IMR-90 (cell line): ENCODE measurements around the gene NKPD1. TPM values are rescaled to one million over a fixed set of nuclear protein-coding genes. Genes with fewer than 3 reads are reported as not detected.

Experiments used
- ATAC-seq: fragments of 200-7000 bp; cut with Tn5 transposase; 2 replicates; pipeline ENCODE4 v1.9.1; 2020; ENCODE audit warnings: low read depth, mild to moderate bottlenecking, moderate library complexity
- BruUV-seq: library from RNA; stranded (reverse); fragments of 400-500 nt; replicated peaks from 2 replicates; lab custom pipeline; 2021; lab: Mats Ljungman, UMichigan
- CTCF ChIA-PET: fragments of 300-600 bp; formaldehyde crosslinking; extraction: SDS; loops from one replicate; lab custom pipeline; 2021; ENCODE audit warnings: antibody characterized with exemption; lab: Yijun Ruan, JAX
- POLR2A ChIA-PET: fragments of 300-600 bp; sonication (Branson Sonifier 250); formaldehyde crosslinking; loops from one replicate; lab custom pipeline; 2022; ENCODE audit warnings: antibody characterized with exemption; ENCODE audit not compliant: unreplicated experiment; lab: Charles Lee
- DNase-seq: peaks from one replicate; pipeline ENCODE4 v3.0.0; 2013
- H2AFZ ChIP-seq: replicated peaks from 2 replicates; pipeline ENCODE3; 2013; ENCODE audit warnings: low read length, mild to moderate bottlenecking; ENCODE audit not compliant: poor library complexity
- H2AK5ac ChIP-seq: 2 replicates; pipeline ENCODE4 v1.6.1; 2013; ENCODE audit warnings: low read depth, low read length, inconsistent platforms
- H2AK9ac ChIP-seq: replicated peaks from 2 replicates; pipeline ENCODE3; 2013; ENCODE audit warnings: mild to moderate bottlenecking, low read depth, low read length, moderate library complexity; ENCODE audit not compliant: poor library complexity
- H2BK120ac ChIP-seq: 2 replicates; pipeline ENCODE4 v1.6.1; 2013; ENCODE audit warnings: low read depth, low read length, inconsistent platforms
- H2BK15ac ChIP-seq: 3 replicates; pipeline ENCODE4 v1.6.1; 2013; ENCODE audit warnings: low read depth, low read length, inconsistent platforms
- H2BK20ac ChIP-seq: 2 replicates; pipeline ENCODE4 v1.6.1; 2013; ENCODE audit warnings: low read depth, mild to moderate bottlenecking, inconsistent platforms, low read length, moderate library complexity
- H2BK5ac ChIP-seq: 2 replicates; pipeline ENCODE4 v1.6.1; 2013; ENCODE audit warnings: mild to moderate bottlenecking, low read depth, low read length, inconsistent platforms; ENCODE audit not compliant: poor library complexity, severe bottlenecking
- H3K14ac ChIP-seq: replicated peaks from 2 replicates; pipeline ENCODE4 v1.6.1; 2013; ENCODE audit warnings: low read depth, low read length, inconsistent platforms
- H3K18ac ChIP-seq: 2 replicates; pipeline ENCODE4 v1.6.1; 2013; ENCODE audit warnings: low read depth, low read length, control low read depth
- H3K23ac ChIP-seq: 2 replicates; pipeline ENCODE4 v1.6.1; 2013; ENCODE audit warnings: low read depth, low read length, inconsistent platforms
- H3K27ac ChIP-seq: 2 replicates; pipeline ENCODE4 v1.5.1; 2013; ENCODE audit warnings: mild to moderate bottlenecking, control low read depth, low read length; ENCODE audit not compliant: insufficient read depth
- H3K27me3 ChIP-seq: 2 replicates; pipeline ENCODE4 v1.6.1; 2013; ENCODE audit warnings: low read length; ENCODE audit not compliant: control insufficient read depth, insufficient read depth
- H3K36me3 ChIP-seq: 2 replicates; pipeline ENCODE4 v1.6.1; 2013; ENCODE audit warnings: low read length, mixed read lengths; ENCODE audit not compliant: control insufficient read depth, insufficient read depth
- H3K4ac ChIP-seq: 2 replicates; pipeline ENCODE4 v1.6.1; 2013; ENCODE audit warnings: low read depth, low read length, inconsistent platforms
- H3K4me1 ChIP-seq: 2 replicates; pipeline ENCODE4 v1.6.1; 2013; ENCODE audit warnings: low read length, mixed read lengths; ENCODE audit not compliant: control insufficient read depth, insufficient read depth
- H3K4me2 ChIP-seq: 2 replicates; pipeline ENCODE4 v1.6.1; 2013; ENCODE audit warnings: low read depth, mild to moderate bottlenecking, control low read depth, low read length, moderate library complexity
- H3K4me3 ChIP-seq: 2 replicates; pipeline ENCODE4 v1.5.1; 2013; ENCODE audit warnings: low read depth, mild to moderate bottlenecking, control low read depth, low read length, moderate library complexity; ENCODE audit not compliant: insufficient read depth
- H3K56ac ChIP-seq: 2 replicates; pipeline ENCODE4 v1.6.1; 2013; ENCODE audit warnings: low read length, inconsistent platforms; ENCODE audit not compliant: insufficient read depth; ENCODE audit errors: extremely low read depth
- H3K79me1 ChIP-seq, 2 experiments: 2 replicates each; pipeline ENCODE4 v1.6.1; 2013; ENCODE audit warnings: low read length in 2 of 2, inconsistent platforms in 1 of 2, low read depth in 1 of 2
- H3K9ac ChIP-seq: 2 replicates; pipeline ENCODE4 v1.6.1; 2013; ENCODE audit warnings: low read depth, low read length, control low read depth
- H3K9me1 ChIP-seq: 2 replicates; pipeline ENCODE4 v1.6.1; 2013; ENCODE audit warnings: low read length, inconsistent platforms; ENCODE audit not compliant: insufficient read depth
- H3K9me3 ChIP-seq: 2 replicates; pipeline ENCODE4 v1.6.1; 2013; ENCODE audit warnings: low read length; ENCODE audit not compliant: control insufficient read depth, insufficient read depth
- H4K20me1 ChIP-seq: 2 replicates; pipeline ENCODE4 v1.6.1; 2013; ENCODE audit warnings: low read length, inconsistent platforms; ENCODE audit not compliant: insufficient read depth
- H4K5ac ChIP-seq: 2 replicates; pipeline ENCODE4 v1.6.1; 2013; ENCODE audit warnings: mild to moderate bottlenecking, low read depth, low read length, control low read depth
- H4K8ac ChIP-seq, 2 experiments: 2 replicates each; pipeline ENCODE4 v1.6.1; 2013; ENCODE audit warnings: low read depth in 2 of 2, low read length in 2 of 2, control low read depth in 1 of 2, inconsistent platforms in 1 of 2
- H4K91ac ChIP-seq: 2 replicates; pipeline ENCODE4 v1.6.1; 2013; ENCODE audit warnings: low read depth, low read length, inconsistent platforms; ENCODE audit not compliant: insufficient read depth
- CHD1 ChIP-seq: IDR thresholded peaks from 2 replicates; pipeline ENCODE4 v1.6.1; 2012; ENCODE audit warnings: low read depth, low read length, improper control_type of control experiment
- FOS ChIP-seq: fragments of 150-350 bp; IDR thresholded peaks from 2 replicates; pipeline ENCODE4 v1.6.1; 2016; ENCODE audit warnings: low read depth, low read length
- MAZ ChIP-seq: IDR thresholded peaks from 2 replicates; pipeline ENCODE4 v1.6.1; 2012; ENCODE audit warnings: low read depth, mild to moderate bottlenecking, low read length, improper control_type of control experiment, moderate library complexity, borderline replicate concordance
- POLR2A ChIP-seq: IDR thresholded peaks from 2 replicates; pipeline ENCODE4 v1.6.1; 2012; ENCODE audit warnings: mild to moderate bottlenecking, low read depth, low read length
- RAD21 ChIP-seq: IDR thresholded peaks from 2 replicates; pipeline ENCODE4 v1.6.1; 2012; ENCODE audit warnings: low read length, improper control_type of control experiment
- SMC3 ChIP-seq: fragments of 150-350 bp; IDR thresholded peaks from 2 replicates; pipeline ENCODE4 v1.6.1; 2016; ENCODE audit warnings: low read depth, mild to moderate bottlenecking, antibody characterized with exemption, low read length, moderate library complexity
- WGBS, 2 experiments: methylation state at CpG; one replicate each; pipeline versions ENCODE4 v1.1.5 to v1.1.7; 2013; ENCODE audit warnings: missing lambda C conversion rate in 2 of 2; ENCODE audit not compliant: insufficient read length in 1 of 2; ENCODE audit errors: extremely low coverage in 2 of 2; 5-methylcytosine and 5-hydroxymethylcytosine counted together
- dilution Hi-C: fragments of 300-500 bp; cut with HindIII; formaldehyde crosslinking; loops from one replicate; pipeline ENCODE4 v1.14.3; 2018; ENCODE audit warnings: low sequenced_read_pairs; ENCODE audit not compliant: unreplicated experiment
- in situ Hi-C: fragments of 300-500 bp; cut with MboI; formaldehyde crosslinking; loops from 3 replicates; pipeline ENCODE4 v1.14.3; 2019; ENCODE audit warnings: low sequenced_read_pairs, inconsistent platforms, mixed read lengths
- intact Hi-C: fragments of 100-400 bp; cut with micrococcal nuclease; formaldehyde crosslinking; loops from 2 replicates; pipeline ENCODE4 v1.10.0; 2022
- polyA plus RNA-seq, 3 experiments: library from polyadenylated mRNA; depleted of rRNA; stranded (reverse); fragments of >200 nt; gene quantifications; 2 replicates each; pipeline ENCODE4 v1.2.3, GENCODE V29; 2012; ENCODE audit warnings: low replicate concordance in 1 of 3
- total RNA-seq: library from RNA; depleted of rRNA; stranded (reverse); fragments of >200 nt; gene quantifications from 2 replicates; pipeline ENCODE4 v1.2.3, GENCODE V29; 2012
- TF ChIP-seq, protein P1 (sequence below): conservative IDR thresholded peaks from 2 replicates; pipeline ENCODE4 v1.5.1; 2012; ENCODE audit warnings: mild to moderate bottlenecking, low read depth, low read length, improper control_type of control experiment

NKPD1 gene
- total and polyA plus RNA-seq, 2 of the 4 experiments (the other 2 are of a cell fraction) = under 0.01 to 0.09 TPM

DNA sequence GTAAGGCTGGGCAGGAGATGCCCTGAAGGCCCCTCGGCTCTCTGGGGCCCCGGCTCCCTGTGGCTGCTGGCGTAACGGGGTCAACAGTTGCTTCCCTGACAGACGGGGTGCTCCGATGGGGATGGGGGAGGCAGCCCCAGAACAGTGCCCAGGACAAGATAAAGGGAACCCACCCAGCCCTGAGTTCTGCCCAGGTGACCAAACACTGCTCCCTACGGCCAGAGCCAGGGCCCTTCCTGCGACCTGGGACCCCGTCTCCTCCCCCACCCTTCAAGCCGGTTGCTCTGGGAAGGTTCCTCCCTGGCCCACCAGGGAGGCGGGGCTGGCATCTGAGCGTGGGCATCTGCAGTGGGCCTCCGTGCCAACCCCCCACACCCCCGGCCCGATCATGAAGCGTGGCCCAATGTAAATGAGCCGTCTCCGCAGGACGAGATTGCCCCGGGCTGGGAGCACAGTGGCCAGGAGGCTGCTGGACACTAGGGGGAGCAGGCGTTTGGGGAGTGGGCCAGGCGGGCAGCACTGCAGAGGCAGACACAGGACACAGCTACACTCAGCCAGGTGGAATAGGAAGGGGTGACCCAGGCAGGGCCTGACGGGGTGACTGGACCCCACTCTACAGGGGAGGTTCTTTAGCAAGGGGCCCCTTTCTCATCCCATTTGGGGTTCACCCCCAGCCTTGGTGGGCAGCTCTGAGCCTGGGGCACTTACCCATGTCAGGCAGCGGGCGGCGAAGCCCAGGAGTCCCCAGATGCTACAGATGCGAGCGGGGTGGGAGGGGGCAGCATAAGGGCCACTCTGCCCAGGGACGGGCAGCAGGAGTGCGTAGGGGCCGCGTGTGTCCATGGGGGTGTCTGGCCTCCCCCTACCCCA is 1.2 kb upstream of the NKPD1 start:
- Histone ChIP-seq H3K4ac (no peak overlapping the region), H4K20me1 (peaks cover 5% of the 10 kb centered on the region; the same call in 1 of the 2 replicates), H3K27ac (no peak overlapping the region), H3K4me3 (no peak overlapping the region), H3K4me1 (peaks cover 2% of the 10 kb centered on the region; the same call in 1 of the 2 replicates), H3K56ac (no peak overlapping the region), H3K9ac (no peak overlapping the region), H2BK20ac (no peak overlapping the region), H3K27me3 (peaks cover 22% of the 10 kb centered on the region), H4K91ac (no peak overlapping the region), H2AFZ (peak overlapping the region; percentile 73), H3K9me1 (no peaks in the 10 kb centered on the region), H2AK5ac (no peak overlapping the region), H3K36me3 (no peaks in the 10 kb centered on the region), H3K79me1 (no peaks in the 10 kb centered on the region), H3K9me3 (no peaks in the 10 kb centered on the region), H2AK9ac (peak overlapping the region; percentile 50), H3K18ac (no peak overlapping the region), H4K8ac (no peak overlapping the region), H2BK15ac (no peak overlapping the region), H2BK120ac (no peak overlapping the region), H3K14ac (no peak overlapping the region), H3K4me2 (no peak overlapping the region), H3K23ac (no peak overlapping the region), H2BK5ac (no peak overlapping the region), H4K5ac (no peak overlapping the region)
- WGBS, 2 experiments = 20% methylated on average over 2 of the region's 32 CpGs; no CpG with 5 or more reads in 1 of the 2 experiments
- CTCF ChIA-PET = interaction anchor here (0.6 kb wide), 1 partner anchor 87 kb away, joined by 3 read pairs; no protein-coding TSS in a partner anchor
- ATAC-seq (peak; percentile 84), DNase-seq (peak; percentile 28)
- BruUV-seq = no TSS peak
- dilution Hi-C loops = no loop called here
- TF ChIP-seq MAZ = peak; percentile 23; the same call in 1 of the 2 replicates
- no peak for TF ChIP-seq POLR2A
- TF ChIP-seq FOS = no peak
- TF ChIP-seq SMC3 = peak; percentile 64
- TF ChIP-seq CHD1 = no peak
- TF ChIP-seq, protein P1, sequence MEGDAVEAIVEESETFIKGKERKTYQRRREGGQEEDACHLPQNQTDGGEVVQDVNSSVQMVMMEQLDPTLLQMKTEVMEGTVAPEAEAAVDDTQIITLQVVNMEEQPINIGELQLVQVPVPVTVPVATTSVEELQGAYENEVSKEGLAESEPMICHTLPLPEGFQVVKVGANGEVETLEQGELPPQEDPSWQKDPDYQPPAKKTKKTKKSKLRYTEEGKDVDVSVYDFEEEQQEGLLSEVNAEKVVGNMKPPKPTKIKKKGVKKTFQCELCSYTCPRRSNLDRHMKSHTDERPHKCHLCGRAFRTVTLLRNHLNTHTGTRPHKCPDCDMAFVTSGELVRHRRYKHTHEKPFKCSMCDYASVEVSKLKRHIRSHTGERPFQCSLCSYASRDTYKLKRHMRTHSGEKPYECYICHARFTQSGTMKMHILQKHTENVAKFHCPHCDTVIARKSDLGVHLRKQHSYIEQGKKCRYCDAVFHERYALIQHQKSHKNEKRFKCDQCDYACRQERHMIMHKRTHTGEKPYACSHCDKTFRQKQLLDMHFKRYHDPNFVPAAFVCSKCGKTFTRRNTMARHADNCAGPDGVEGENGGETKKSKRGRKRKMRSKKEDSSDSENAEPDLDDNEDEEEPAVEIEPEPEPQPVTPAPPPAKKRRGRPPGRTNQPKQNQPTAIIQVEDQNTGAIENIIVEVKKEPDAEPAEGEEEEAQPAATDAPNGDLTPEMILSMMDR = peak; percentile 64
- peak; percentile 67 for TF ChIP-seq RAD21
- intact Hi-C loops = loop anchor here (1.0 kb wide), 2 partner anchors 86 to 176 kb away; no protein-coding TSS in a partner anchor
- in situ Hi-C loops = no loop called here
- POLR2A ChIA-PET = no interaction called here
